Measurements from ENCODE around the gene IRX4. TPM values are rescaled to one million over a fixed set of nuclear protein-coding genes. Genes with fewer than 3 reads are reported as not detected.

Gene IRX4
- total RNA-seq, 1 experiment from 2014 or later, result 17.9 TPM

DNA sequence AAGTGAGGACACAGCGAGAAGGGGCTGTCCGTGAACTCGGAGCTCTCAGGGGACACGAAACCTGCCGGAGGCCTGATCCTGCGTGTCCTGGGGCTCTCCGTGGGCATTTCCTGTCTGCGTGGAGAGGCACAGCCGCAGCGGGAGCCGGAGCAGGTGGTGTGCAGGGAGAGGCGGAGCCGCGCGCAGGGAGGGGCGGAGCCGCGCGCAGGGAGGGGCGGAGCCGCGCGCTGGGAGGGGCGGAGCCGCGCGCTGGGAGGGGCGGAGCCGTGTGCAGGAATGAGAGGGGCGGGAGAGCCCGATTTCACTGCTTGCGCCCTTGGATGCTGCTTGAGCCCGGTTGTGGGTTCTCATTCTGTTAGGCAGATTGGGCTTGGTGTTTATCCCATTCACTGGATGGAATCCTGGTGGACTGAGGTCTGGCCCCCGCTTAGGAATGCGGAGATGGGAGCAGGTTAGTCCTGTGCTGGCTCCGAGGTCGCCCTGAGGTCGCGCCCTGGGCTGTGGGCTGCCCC, 54.8 kb downstream of the IRX4 start:
- peaks cover 2% of the 10 kb centered on the region for H3K36me3 ChIP-seq (replicated peaks; ENCODE audit: control insufficient read depth, insufficient read depth, low read length)
- peak overlapping the region; percentile 41 for H3K4me3 ChIP-seq (ENCODE audit: insufficient read depth, low read depth, low read length)
- DNase-seq, result peak; percentile 94
- H3K27me3 ChIP-seq (ENCODE audit: control insufficient read depth, insufficient read depth, low read length), result no peaks in the 10 kb centered on the region

Other genes with a start within 250 kb of the IRX4 start
- 49.4 and 83.8 TPM in 2 replicates for gene MRPL36, start 83.1 kb downstream of the IRX4 start, total RNA-seq (2014; rRNA removed; shearing (Covaris generic))
- 35.2 and 51.9 TPM in 2 replicates for gene NDUFS6, start 81.5 kb downstream of the IRX4 start, total RNA-seq (2014; rRNA removed; shearing (Covaris generic))

Data from H7 (cell line).